Body of pancreas (tissue), 4 donors: ENCODE data around the gene TFPI. TPM values are rescaled to one million over a fixed set of nuclear protein-coding genes. Genes with fewer than 3 reads are reported as not detected.

Experiments used
- ATAC-seq: fragments of 150-250 bp; one replicate; pipeline ENCODE4 v1.9.1; 2016
- DNase-seq, 4 donors: peaks; one replicate each; pipeline ENCODE4 v3.0.0-alpha.2; 2019
- H3K27ac ChIP-seq, 4 donors: fragments of 200-600 bp; sonication (generic); 1 replicate in 3 of 4; 2 replicates in 1 of 4; pipeline versions ENCODE4 v1.5.1 to v1.6.1; 2016 to 2019; ENCODE audit warnings: mild to moderate bottlenecking in 1 of 4, mixed read lengths in 1 of 4, moderate library complexity in 1 of 4
- H3K27me3 ChIP-seq, 2 donors: fragments of 200-600 bp; sonication (generic); one replicate each; pipeline ENCODE4 v1.6.0; 2016; ENCODE audit warnings: mild to moderate bottlenecking in 1 of 2
- H3K36me3 ChIP-seq, 2 donors: fragments of 200-600 bp; sonication (generic); replicated peaks in 1 of 2; 2 replicates each; pipeline ENCODE4 v1.5.1; 2016; ENCODE audit warnings: low read depth in 2 of 2; ENCODE audit not compliant: insufficient read depth in 1 of 2
- H3K4me1 ChIP-seq: fragments of 200-600 bp; sonication (generic); one replicate; pipeline ENCODE4 v1.6.0; 2016
- H3K4me3 ChIP-seq, 2 donors: fragments of 200-600 bp; sonication (generic); 1 replicate in 1 of 2; 2 replicates in 1 of 2; pipeline ENCODE4 v1.5.1; 2016 to 2019
- H3K9me3 ChIP-seq, 3 donors: fragments of 200-600 bp; sonication (generic); 1 replicate in 2 of 3; 2 replicates in 1 of 3; pipeline ENCODE4 v1.5.1; 2016
- POLR2A ChIP-seq, 3 donors: fragments of 450-650 bp; IDR thresholded peaks; one replicate each; pipeline ENCODE4 v1.6.1; 2016; ENCODE audit warnings: antibody characterized with exemption in 3 of 3, mild to moderate bottlenecking in 2 of 3
- WGBS, 2 donors: methylation state at CpG; one replicate each; pipeline ENCODE4 v1.1.5; 2017; 5-methylcytosine and 5-hydroxymethylcytosine counted together
- intact Hi-C: fragments of 100-400 bp; cut with DNase I; formaldehyde crosslinking; loops from one replicate; pipeline ENCODE4 v1.15.1; 2023
- total RNA-seq, 2 donors: library from RNA; depleted of rRNA; stranded (reverse); fragments of >200 nt; gene quantifications; one replicate each; pipeline ENCODE4 v1.1.0, GENCODE V29; 2016
- TF ChIP-seq, protein P1 (sequence below), 7 experiments: fragments of 450-650 bp in 4 of 7; fragments of 200-600 bp in 3 of 7; sonication (generic) in 3 of 7; IDR thresholded peaks; one replicate each; pipeline ENCODE4 v1.5.1; 2016 to 2019; ENCODE audit warnings: antibody characterized with exemption in 7 of 7

The TFPI gene
- total RNA-seq, 2 donors from 2014 or later, result 21.1 to 54.2 TPM

DNA sequence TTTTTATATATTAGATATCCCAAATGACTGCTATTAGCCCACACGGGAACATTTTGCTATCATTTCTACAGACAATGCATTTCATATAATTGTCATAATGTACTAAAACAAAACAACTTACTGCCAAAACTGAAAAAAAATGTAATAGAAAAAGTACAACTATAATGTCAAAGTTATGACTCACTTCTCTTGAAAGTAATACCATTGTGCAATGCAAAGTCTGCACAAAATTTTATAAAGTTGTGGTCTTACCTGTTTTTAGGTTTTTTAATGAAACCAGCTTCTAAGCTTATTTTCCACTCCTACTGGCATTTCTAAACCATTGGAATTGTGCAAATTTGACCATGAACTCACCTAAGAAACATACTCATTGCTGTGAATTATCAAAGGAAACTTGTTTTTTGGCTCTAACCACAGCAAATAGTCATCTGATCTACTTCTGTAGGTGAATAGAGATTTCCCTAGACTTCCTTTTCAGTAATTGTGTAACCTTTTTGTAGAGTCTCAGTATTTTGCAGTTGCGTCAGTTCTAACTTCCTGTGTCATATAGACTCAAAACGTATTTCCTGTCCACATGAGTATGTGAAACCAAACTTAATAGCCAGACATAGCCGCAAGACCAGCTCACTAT lies 31.9 kb upstream of the TFPI start:
- no peaks in the 10 kb centered on the region for H3K36me3 ChIP-seq
- ATAC-seq (no peak), DNase-seq (no peak)
- H3K27ac ChIP-seq, result no peak overlapping the region
- no peaks in the 10 kb centered on the region for H3K9me3 ChIP-seq
- H3K4me1 ChIP-seq, result peaks cover 7% of the 10 kb centered on the region
- no peak overlapping the region for H3K4me3 ChIP-seq
- intact Hi-C loops, result loop anchor here (10.0 kb wide), 2 partner anchors 259 to 929 kb away; no protein-coding TSS in a partner anchor
- H3K27me3 ChIP-seq, result no peaks in the 10 kb centered on the region
- 69 to 81% methylated on average over 4 of the region's 4 CpGs for WGBS, 2 donors
- TF ChIP-seq, protein P1, sequence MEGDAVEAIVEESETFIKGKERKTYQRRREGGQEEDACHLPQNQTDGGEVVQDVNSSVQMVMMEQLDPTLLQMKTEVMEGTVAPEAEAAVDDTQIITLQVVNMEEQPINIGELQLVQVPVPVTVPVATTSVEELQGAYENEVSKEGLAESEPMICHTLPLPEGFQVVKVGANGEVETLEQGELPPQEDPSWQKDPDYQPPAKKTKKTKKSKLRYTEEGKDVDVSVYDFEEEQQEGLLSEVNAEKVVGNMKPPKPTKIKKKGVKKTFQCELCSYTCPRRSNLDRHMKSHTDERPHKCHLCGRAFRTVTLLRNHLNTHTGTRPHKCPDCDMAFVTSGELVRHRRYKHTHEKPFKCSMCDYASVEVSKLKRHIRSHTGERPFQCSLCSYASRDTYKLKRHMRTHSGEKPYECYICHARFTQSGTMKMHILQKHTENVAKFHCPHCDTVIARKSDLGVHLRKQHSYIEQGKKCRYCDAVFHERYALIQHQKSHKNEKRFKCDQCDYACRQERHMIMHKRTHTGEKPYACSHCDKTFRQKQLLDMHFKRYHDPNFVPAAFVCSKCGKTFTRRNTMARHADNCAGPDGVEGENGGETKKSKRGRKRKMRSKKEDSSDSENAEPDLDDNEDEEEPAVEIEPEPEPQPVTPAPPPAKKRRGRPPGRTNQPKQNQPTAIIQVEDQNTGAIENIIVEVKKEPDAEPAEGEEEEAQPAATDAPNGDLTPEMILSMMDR (IDR thresholded peaks at IDR 0.05), result no peak
- TF ChIP-seq POLR2A (IDR thresholded peaks at IDR 0.05), result no peak

DNA sequence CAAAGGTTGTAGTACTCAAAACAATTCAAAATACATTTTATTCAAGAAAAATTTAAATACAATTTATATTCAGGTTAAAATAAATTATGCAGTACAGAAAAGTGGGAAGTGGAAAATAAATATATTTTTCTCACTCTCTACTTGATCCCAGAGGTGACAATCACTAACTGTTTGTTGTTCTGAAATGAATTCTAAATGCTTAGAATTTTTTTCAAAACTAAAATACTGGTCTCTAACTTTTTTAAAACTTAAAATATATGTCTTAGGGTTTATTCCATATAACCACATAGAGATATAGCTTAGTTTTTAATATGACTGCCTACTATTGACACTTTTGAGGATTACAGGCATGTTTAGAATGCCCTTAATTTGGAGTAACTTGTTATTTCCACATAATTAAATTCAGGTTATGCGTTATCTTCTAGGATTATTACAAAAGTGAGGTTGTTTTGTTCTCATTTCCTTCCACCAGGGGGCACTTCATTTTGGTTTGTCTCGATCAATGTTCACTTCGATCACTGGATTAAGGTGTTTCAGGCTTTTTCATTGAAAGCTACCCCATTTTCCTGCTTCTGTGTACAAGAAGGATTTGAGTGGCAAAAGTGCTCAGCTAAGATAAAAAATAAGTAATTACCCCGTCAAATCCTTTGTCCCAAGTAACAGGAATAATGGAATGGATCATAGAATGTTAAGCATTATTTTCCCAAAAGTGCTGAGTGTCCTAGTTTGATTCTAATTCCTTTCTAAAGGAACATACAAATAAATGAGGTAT lies 27.1 kb upstream of the TFPI start:
- DNase-seq (peak; percentile 19 to 36 (median 24)), ATAC-seq (peak; percentile 77)
- TF ChIP-seq, protein P1 (IDR thresholded peaks at IDR 0.05), result peak in 6 of 7 experiments; percentile 51 to 76 (median 70)
- no peak for TF ChIP-seq POLR2A (IDR thresholded peaks at IDR 0.05)
- intact Hi-C loops, result loop anchor here (10.0 kb wide), 2 partner anchors 263 to 933 kb away; no protein-coding TSS in a partner anchor
- Histone ChIP-seq H3K36me3 (no peaks in the 10 kb centered on the region), H3K9me3 (no peaks in the 10 kb centered on the region), H3K4me1 (peaks cover 10% of the 10 kb centered on the region), H3K27me3 (no peaks in the 10 kb centered on the region), H3K27ac (no peak overlapping the region), H3K4me3 (no peak overlapping the region)
- 0 to 1% methylated on average over 4 of the region's 4 CpGs for WGBS, 2 donors

DNA sequence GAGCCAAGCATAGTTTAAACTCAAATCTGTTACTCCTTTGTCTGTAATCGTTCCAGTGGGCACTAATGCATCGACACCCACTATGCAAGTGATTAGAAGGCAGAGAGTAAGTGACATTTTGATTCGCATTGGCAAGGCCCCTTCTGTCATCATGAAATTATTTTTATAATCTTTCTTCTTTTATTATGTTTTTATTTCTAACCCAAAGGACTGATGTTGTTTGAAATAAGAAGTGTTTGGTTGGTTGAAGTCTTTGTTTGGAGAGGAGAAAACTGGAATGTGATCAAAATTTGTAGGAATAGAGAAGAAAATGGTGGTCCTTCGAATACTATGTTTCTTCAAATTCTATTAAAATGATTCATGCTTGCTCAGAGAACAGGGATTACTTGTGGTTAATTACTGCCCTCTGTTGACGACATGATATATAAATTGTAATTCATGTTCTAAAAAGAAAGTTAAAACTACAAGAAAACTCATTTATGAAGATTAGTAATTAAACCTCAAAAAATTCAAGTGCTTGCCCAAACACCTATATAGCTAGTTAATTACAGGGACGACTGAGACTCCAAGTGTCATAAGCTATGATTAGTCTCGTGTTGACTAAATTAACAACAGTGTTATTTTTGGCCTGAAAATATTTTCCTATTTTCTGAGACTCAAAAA lies 26.4 kb upstream of the TFPI start:
- Histone ChIP-seq H3K9me3 (no peaks in the 10 kb centered on the region), H3K27ac (no peak overlapping the region)

DNA sequence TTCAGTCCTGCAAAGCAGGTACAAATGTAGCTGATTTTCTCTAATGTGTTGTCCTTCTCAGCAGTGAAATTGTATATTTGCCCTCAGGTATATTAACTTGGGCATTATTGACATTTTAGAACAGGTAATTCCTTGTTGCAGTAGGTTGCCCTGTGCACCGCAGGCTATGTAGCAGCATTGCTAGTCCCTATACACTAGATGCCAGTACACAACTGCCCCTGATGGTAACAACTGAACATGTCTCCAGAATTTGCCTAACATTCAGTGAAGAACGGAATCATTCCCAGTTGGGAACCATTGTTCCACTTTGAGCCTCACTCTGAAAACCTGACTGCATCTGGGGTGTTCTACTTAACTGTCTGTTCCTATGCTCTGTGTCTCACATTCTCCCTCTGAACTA lies 23.1 kb upstream of the TFPI start:
- intact Hi-C loops, result loop anchor here (5.0 kb wide), 1 partner anchor 80 kb away; no protein-coding TSS in a partner anchor
- ATAC-seq, result no peak
- WGBS, 2 donors, result 78 to 79% methylated on average over 2 of the region's 2 CpGs
- no peak for DNase-seq
- Histone ChIP-seq H3K27me3 (no peaks in the 10 kb centered on the region), H3K4me3 (no peak overlapping the region), H3K9me3 (no peaks in the 10 kb centered on the region), H3K36me3 (no peaks in the 10 kb centered on the region), H3K27ac (no peak overlapping the region), H3K4me1 (peaks cover 10% of the 10 kb centered on the region)
- TF ChIP-seq, protein P1 (IDR thresholded peaks at IDR 0.05), result no peak
- TF ChIP-seq POLR2A (IDR thresholded peaks at IDR 0.05), result no peak

More for the DNA sequence above, 26.4 kb upstream of the TFPI start:
- ATAC-seq, result peak; percentile 84
- no peak for DNase-seq
- Histone ChIP-seq H3K27me3 (no peaks in the 10 kb centered on the region), H3K4me3 (no peak overlapping the region), H3K4me1 (peaks cover 10% of the 10 kb centered on the region), H3K36me3 (no peaks in the 10 kb centered on the region)
- intact Hi-C loops, result loop anchor here (10.0 kb wide), 2 partner anchors 264 to 934 kb away; no protein-coding TSS in a partner anchor
- TF ChIP-seq, protein P1 (IDR thresholded peaks at IDR 0.05), result peak; percentile 20 to 82 (median 70)
- no peak for TF ChIP-seq POLR2A (IDR thresholded peaks at IDR 0.05)
- WGBS, 2 donors, result 14 to 17% methylated on average over 7 of the region's 7 CpGs
